NCI-H510A (cell line): ENCODE data around the gene ZBP1.

ENCODE experiments used
- DNase-seq: peaks from one replicate; lab custom pipeline; 2025; lab: John Stamatoyannopoulos, UW

Gene ZBP1

DNA sequence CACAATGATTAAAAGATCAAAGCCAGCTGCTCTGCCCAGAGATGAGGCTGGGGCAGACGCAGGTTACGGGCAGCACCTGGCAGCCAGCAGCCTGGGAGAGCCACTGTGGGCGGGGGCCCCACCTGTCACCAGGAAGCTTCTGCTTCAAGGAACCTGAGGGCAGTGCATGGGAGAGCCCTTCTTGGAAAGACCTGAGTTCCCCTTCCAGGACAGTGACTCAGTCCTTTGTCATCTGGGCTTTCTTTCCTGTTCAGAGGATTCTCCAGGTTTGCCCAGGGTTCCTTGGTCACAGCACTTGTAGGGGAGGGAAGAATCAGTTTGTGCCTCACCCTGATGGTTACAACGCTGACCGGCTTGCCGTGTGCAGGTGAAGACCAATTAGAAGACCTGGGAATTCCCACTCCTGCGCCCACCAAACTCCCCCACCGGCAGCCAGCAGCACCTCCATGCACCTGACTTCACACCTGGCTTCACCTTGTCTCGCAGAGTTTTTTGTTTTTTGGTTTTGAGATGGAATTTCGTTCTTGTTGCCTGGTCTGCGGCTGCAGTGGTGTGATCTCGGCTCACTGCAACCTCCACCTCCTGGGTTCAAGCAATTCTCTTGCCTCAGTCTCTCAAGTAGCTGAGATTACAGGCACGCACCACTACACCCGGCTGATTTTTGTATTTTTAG, 2.0 kb downstream of the ZBP1 start:
- DNase-seq, result no peak

DNA sequence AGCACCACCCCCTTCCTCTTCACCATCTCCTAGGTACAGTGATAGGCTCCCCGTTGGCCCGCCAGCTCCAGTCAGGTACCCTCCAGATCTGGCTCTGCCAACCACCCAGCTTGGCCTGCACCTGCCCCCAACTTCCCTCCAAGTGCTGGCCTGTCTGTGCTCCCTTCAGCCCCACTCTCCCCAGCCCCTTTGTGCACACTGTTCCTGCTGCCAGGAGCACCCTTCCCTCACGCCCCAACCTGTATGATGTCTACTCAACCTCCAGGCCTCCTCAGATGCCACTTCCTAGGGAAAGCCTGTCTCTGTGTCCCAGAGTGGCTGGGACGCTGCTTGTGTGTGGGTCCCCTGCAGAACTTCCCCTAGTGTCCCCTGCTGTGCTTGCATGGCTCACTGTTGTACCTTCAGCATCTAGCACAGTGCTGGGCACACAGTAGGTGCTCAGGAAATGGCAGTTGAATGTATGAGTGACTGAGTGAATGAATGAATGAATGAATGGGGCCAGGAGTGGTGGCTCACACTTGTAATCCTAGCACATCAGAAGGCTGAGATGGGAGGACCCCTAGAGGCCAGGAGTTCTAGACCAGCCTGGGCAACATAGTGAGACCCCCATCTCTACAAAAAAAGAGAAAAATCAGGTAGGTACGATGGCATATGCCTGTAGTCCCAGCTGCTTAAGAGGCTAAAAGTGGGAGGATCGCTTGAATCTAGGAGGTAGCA, 3.0 kb downstream of the ZBP1 start:
- no peak for DNase-seq

DNA sequence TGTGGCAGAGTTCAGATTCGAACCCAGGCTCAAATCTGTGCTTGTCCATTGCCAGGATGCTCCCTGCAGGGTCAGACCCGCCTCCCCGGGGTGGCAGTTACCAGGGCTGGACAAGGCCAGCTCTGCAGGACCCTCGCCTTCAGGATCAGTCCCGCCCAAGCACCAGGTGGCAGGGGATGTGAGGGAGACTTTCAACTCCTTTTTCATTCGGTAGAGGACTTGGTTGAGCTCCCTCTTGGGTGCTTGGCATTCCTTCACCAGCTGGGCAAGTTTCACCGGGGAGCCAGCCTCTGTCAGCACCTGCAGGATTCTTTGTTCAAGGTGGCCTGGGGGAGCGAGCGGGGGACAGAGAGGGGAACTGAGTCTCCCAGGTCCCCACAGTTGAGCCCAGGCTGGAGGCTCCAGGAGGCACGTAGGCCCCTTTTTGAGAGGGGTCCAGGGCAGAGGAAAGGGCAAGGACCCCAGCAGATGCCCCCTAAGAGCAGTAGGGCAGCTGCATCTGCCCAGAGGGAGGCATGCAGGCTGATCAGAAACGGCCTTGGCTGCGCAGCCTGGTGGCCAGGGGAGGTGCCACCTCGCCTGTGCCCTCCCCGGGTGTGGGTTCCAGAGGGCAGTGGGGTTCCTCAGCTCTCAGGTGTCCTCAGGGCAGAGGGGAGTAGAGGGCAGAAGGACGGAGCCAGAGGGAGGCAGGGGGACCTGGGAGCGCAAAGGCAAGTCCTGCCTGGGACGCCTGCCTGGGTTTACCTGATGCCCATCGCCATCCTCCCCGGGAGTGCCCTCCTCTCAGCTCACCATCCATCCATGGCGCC, 3.9 kb downstream of the ZBP1 start:
- DNase-seq, result no peak

DNA sequence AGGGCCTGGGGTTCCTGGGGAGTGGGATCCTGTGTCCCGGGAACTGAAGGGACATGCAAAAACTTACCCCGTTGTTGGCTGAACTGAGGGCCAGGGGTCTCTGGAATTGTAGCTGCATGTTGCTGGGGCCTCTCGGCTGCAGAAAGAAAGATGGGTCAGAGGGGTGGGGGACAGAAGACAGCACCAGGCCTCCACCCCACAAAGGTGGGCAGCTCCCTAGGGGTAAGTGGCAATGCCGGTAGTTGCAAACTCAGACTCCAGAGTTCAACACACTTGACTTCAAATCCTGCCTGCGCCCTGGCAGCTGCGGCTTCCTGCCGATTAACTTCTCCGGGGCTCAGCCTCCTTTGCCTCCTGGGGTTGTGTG, 4.8 kb downstream of the ZBP1 start:
- no peak for DNase-seq

DNA sequence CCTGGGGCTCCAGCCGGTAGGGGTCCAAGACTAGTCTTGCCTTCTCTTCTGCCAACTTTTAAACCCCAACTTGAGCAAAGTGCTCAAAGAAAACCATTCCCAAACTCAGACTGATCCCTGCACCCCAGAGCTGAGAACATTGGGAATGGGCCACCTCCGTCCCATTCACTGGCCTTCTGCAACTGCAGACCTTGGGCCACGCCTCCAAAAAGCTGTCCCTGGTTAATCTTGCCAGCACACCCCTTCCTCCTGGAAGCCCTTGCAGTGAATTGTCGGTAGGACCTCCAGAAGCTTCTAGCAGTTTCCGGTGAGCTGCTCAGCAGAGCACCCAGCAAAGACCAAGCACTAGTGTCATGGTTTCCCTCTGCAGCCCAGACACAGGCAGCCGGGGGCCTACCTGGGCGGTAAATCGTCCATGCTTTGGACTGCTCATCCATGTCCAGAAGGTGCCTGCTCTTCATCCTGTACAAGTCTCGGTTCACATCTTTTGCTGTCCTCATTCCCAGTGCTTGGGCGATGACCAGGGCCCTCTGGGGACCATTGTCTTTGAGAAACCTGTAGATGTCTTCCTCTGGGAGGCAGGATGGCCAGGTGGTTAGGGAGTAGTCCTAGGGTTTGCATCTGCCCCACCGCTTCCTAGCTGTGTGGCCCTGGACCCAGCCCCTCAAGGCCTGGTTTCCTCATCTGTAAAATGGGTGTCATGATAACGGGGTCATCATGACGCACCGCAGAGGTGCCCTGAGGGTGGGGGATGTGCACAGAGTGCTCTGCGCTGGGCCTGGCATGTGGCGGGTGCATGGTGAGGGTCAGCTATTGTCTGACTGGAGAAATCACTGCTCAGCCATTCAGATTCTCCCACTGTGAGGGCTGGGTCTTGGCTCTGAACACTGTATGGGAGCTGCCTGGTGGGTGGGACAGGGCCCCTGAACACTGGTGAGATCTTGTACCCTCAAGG, 5.5 kb downstream of the ZBP1 start:
- no peak for DNase-seq

DNA sequence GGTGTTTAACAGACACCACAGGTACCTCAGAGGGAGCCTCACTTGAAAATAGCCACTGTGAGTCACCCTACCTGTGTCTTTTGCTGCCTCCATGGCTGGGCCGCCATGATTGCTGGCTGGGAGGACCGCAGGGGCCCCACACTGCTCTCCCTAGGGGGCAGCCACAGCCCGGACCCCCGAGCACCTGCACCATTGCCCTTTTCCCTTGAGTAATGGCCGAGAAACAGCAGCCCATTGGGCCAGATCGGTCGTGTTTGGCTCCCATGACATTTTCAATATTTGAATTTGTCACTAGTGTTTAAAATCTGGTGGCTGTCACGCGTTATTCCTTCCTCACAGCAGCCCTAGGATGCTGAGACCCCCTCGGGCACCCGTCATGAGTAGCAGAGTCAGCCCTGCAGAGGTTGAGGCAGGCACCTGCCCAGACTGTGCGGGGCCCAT, 6.7 kb downstream of the ZBP1 start:
- no peak for DNase-seq

DNA sequence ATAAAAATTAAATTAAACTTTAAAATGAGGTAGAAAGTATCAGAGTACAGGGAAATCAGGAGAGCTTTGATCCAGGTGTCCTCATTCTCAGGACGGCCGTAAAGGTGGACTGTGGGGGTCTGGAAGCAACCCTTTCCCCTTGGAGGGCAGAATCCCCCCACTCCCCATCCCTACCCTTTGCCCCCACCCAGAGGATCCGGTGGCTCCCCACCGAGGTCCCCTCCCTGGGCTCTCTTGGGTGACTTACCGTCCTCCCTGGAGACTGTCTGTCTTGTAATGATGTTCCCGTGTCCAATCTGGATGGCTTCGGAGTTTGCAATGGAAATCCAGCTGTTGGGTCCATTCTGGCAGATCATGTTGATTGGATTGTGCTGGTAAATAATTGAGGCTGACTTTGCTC, 7.3 kb downstream of the ZBP1 start:
- no peak for DNase-seq

DNA sequence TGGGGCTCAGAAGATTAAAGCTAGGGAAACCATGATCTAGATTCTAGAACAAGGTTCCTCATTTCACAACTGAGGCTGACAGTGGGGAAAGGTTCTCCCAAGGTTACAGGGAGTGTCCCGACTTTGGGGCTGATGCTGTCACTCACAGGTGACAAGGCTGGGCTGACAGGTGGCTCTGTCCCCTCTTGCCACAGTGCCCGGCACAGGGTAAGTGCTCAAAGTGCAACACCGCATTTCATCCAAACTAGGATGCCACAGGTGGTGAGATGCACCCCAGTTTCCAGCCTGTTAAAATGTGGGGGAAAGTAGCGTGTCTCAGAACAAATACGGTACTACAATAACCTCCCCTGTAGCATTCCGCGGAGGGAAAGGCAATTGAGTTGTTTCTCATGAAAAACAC, 7.8 kb downstream of the ZBP1 start:
- DNase-seq, result no peak

DNA sequence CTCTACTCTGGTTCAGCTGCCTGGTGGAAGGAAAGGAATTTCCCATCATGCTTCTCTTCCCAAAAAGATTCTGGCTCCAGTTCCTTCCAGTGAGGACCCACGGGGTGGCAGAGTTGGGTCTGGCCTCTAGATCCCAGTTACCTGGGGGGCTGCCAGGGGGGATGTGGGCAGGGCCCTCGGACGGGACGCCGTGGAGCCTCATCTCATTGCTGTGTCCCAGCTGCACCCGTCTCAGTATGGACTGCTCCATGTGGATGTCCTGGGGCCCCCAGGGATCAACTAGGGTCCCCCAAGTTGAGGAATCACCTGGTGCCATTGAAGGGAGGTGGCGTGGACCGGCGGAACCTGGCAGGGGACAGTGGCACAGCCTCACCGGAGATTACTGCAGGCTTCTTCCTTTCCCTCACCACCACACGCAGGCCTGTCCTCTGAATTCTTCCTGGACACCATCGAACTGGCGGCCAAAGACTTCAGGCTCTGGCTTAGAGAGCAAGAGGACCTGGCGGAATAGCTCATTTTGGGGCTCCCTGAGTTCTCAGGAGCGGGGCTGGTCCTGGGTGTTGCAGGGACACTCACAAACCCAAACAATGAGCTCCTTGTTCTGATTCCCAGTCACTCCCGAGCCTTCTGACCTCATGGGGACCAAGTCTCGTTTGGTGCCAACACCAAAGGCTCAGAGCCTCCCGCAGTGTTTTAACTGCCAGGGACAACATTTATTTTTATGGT, 8.5 kb downstream of the ZBP1 start:
- DNase-seq, result no peak

DNA sequence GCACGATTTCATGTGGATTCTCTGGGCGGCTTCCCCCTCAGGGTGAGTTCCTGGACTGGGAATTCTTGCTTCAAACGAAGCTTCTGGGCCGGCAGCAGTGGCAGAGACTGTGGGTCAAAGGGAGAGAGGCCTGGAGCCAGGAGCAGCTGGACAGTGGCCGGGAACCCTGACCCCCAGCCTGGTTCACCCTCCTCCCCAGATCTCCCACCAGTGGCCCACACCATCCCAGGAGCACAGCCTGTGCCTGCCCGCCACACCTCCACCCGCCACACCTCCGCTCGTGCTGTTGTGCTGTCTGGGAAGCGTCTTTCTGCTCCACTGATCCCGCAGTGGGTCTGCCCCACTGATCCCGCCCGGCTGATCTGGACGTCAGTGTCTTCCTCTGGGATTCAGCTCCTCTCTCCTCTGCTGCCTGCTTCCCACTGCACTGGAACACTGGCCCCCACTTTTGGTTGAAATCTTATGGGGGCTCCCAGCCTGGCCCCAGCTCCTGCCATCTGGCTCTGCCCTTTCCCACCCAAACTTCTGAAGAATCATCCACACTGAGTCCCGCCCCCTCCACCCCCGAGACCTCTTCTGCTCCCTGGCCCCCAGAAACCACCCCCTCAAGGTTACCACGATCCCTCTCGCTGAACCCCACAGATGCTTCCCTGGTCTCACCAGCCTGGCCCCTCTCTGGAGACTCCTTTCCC, 9.8 kb downstream of the ZBP1 start:
- DNase-seq, result no peak

DNA sequence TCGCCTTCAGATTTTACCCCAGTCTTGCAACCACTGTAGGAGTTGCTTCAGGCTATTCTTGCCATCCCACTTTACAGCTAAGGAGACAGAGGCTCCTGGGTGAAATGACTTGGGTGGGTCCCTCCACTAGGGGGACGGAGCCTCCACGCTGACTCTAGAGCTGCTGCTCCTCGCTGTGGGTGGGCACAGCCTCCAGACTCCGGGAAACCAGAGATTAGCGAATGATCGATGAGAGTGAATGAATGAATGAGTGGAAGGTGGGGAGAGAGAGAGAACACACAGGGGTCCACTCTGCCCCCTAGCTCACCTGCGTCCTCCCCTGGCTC, 10.4 kb downstream of the ZBP1 start:
- DNase-seq, result no peak

DNA sequence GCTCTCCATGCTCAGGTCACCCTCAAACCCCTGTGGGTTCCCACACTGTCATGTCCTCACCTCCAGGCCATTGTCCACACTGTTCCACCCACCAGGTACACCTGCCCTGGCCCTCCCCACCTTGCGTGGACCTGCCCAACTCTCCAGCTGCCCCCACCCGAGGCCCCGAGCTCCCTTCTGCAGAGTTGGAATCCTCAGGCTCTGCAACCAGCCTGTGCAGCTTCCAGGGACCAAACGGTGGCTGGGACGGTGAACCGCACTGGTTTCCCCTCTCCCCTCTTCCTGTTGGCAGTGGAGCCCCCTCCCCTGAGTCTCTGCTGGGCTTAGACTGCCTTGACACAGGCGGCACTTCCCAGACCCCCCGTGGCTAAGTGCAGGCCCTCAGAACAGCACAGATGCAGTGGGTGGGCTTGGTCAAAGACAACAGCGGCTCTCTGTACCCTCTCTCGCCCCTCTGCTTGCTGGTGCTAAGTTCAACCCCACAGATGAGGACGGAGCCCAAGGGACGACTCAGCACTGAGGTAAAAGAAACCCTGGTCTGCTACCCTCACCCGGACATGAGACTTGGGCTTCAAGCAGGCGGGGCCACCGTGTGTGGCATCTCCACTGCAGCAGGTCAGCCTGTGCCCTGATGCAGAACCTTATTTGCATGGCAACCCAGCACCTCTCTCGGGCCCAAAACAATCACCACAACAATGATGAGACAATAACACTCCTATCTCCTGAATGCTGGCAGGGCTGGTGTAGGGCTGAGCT, 11.0 kb downstream of the ZBP1 start:
- DNase-seq, result no peak

DNA sequence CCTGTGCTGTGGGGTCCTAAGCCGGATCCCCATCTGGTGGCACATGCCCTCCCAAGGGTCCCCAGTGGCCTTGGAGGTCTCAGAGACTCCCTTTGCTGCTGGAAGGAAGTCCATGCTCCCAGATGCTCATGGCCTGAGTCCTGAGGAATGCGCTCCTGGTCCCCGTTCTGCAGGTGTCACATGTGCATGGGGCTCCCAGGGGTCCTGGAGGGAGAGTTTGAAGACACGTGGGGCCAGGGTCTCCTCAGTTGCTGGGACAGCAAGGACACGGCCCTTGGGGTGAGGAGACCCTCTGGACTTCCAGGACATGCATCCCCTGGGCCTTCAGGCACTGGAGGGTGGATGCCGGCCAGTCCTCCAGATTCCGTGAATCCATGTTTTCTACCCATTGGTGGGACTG, 11.7 kb downstream of the ZBP1 start:
- DNase-seq, result no peak

DNA sequence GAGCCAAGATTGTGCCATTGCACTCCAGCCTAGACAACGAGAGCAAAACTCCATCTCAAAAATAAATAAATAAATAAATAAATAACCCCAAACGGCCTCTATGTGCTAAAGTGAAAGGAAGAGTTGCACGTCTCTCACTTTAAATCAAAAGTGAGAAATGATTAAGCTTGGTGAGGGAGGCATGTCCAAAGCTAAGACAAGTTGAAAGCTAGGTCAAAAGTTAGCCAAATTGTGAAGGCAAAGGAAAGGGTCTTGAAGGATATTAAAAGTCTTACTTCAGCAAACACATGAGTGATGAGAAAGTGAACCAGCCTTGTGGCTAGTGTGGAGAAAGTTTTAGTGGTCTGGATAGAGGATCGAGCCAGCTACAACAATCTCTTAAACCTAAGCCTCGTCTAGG, 14.3 kb downstream of the ZBP1 start:
- no peak for DNase-seq

DNA sequence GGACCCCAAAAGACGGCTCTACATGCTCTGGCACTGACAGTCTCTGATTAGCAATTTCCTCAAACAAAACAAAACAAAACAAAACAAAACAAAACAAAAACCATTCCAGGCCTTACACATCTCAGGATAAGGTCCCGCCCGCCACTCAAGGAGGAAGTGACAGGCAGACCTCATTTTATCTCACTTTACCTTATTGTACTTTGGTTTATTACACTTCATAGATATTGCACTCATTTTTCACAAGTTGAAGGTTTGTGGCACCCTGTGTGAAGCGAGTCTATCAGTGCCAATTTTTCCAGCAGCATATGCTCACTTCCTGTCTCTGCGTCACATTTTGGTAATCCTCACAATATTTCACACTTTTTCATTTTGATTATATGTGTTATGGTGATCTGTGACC, 15.2 kb downstream of the ZBP1 start:
- no peak for DNase-seq

DNA sequence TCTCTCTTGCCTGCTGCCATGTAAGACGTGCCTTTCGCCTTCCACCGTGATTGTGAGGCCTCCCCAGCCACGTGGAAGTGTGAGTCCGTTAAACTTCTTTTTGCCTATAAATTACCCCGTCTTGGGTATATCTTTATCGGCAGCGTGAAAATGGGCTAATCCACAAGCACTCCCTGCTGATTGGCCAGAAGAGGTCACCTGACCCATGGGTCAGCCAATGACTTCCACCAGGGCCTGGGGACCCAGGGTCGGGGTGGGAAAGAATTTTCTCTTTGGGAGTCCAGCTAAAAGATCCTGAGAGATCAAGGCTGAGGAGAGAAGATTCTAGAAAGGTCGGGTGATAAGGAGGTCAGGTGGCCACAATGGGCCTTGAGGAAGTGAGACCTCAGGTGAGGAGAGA, 17.1 kb downstream of the ZBP1 start:
- no peak for DNase-seq

DNA sequence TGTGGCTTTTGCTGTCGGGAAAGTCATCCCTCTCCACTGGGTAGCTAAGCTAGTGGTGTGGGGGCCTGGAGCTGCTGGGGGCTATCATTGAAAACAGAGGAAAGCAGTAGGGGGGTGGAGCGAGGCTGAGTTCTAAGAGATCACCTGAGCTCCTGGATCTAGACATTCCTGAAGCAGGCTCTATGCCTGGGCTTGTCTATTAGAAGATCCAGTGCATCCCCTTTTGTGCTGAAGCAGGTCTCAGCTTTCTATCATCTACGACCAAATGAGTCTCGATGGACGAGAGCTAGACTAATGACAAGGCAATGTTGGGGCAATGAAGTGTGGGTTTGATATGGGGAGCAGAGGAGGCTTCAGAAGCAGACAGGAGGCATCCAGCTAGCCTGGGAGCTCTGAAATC, 18.5 kb downstream of the ZBP1 start:
- DNase-seq, result no peak

DNA sequence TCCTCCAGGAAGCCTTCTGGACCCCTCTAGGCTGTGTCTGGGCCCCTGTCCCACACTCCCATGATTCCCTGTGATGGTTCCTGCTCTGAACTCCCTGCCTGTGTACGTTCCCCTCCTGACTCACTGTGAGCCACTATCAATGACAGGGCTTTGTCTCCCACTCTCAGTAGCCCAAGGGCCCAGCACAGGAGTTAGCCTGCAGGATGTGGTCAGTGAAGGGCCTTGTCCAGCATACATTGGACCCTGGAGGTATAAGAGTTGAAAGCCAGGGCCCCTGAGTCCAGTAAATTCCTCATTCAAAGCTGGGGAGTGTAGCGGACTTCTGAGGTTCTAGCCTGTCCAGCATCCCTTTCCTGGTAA, 19.0 kb downstream of the ZBP1 start:
- no peak for DNase-seq

DNA sequence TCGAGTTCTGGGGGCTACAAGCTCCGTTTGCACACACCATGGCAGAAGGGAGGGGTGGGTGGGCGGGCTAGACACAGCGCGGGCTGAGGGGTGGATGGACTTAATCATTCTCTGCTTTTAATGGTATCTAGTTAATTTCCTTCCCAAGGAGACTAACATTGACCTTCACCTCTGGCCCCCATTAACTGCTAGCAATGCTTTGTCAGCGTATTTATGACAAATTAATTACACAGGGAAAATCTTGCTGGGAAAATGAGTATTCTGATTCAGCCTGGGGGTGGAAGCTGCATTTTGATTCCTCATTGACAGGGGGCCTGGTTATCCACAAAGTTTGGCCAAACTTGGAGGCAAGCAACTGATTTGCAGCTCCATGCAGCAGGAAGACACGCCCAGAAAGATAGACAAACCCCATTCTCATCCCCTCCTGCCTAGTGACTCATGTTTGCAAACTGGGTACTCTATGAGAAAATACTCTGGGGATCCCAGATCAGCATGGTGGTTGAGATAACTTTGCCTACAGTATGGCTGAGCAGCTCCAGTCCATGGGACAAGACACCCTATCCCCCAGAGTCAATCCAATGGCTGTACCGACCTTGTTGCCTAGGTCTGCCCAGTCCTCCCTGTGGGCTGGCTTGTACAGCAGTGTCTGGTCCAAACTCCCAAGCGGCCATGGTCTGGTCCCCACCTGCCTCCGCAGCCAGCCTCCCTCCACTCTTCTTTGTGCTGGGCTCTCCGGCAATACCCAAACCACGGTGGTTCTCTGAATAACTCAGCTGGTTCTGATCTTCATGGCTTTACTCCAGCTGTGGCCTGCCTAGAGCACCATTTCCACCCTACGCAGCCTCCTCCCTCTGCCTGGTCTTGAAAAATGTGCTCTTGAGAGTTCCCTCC, 19.7 kb downstream of the ZBP1 start:
- no peak for DNase-seq
